KOPT-K1 (cell line): Measurements from ENCODE around the gene CCN6.
"Not testable (repeated sequence)": the region's sequence is repeated elsewhere in the genome, so short reads cannot be mapped to it uniquely, and the experiment has no call there.

Experiments used
- H3K27ac ChIP-seq: fragments of 200-600 bp; sonication (generic); 2 replicates; pipeline ENCODE4 v1.5.1; 2016; ENCODE audit warnings: antibody characterized with exemption, mild to moderate bottlenecking, low read depth, low read length; ENCODE audit not compliant: poor library complexity, severe bottlenecking
- H3K36me3 ChIP-seq: fragments of 200-600 bp; sonication (generic); 2 replicates; pipeline ENCODE4 v1.5.1; 2017; ENCODE audit warnings: antibody characterized with exemption, mild to moderate bottlenecking, low read length, moderate library complexity; ENCODE audit not compliant: insufficient read depth
- H3K9me3 ChIP-seq: fragments of 200-600 bp; sonication (generic); 2 replicates; pipeline ENCODE4 v1.5.1; 2017; ENCODE audit warnings: antibody characterized with exemption, low read length, mild to moderate bottlenecking; ENCODE audit not compliant: insufficient read depth, poor library complexity, severe bottlenecking

CCN6 gene

GRCh38 chr6:112058243-112059032 lies 4.5 kb downstream of the CCN6 start:
- H3K27ac ChIP-seq = no peak overlapping the region
- no peaks in the 10 kb centered on the region for H3K9me3 ChIP-seq
- no peaks in the 10 kb centered on the region for H3K36me3 ChIP-seq

- Histone ChIP-seq H3K9me3 (no peaks in the 10 kb centered on the region), H3K36me3 (no peaks in the 10 kb centered on the region), H3K27ac (no peak overlapping the region)
These were observed 7.7 kb downstream of the CCN6 start for GRCh38 chr6:112061605-112062004.

GRCh38 chr6:112062966-112063365 lies 9.1 kb downstream of the CCN6 start:
- no peaks in the 10 kb centered on the region for H3K36me3 ChIP-seq
- no peaks in the 10 kb centered on the region for H3K9me3 ChIP-seq

GRCh38 chr6:112065426-112065986 lies 11.6 kb downstream of the CCN6 start:
- no peaks in the 10 kb centered on the region for H3K36me3 ChIP-seq
- H3K9me3 ChIP-seq = no peaks in the 10 kb centered on the region
- no peak overlapping the region for H3K27ac ChIP-seq

More at GRCh38 chr6:112062966-112063365, 9.1 kb downstream of the CCN6 start:
- no peak overlapping the region for H3K27ac ChIP-seq

GRCh38 chr6:112066606-112067005 lies 12.7 kb downstream of the CCN6 start:
- Histone ChIP-seq H3K9me3 (no peaks in the 10 kb centered on the region), H3K36me3 (peaks cover 6% of the 10 kb centered on the region), H3K27ac (no peak overlapping the region)

GRCh38 chr6:112081569-112081968 lies 27.7 kb downstream of the CCN6 start:
- Histone ChIP-seq H3K36me3 (peaks cover 8% of the 10 kb centered on the region; the same call in 1 of the 2 replicates), H3K9me3 (no peaks in the 10 kb centered on the region), H3K27ac (no peak overlapping the region)

- H3K36me3 ChIP-seq = 0 out of 2 replicates have a peak, but pooled peaks cover 1% of the 10 kb centered on the region
- H3K9me3 ChIP-seq = no peaks in the 10 kb centered on the region
- H3K27ac ChIP-seq = no peak overlapping the region
These were observed 31.6 kb downstream of the CCN6 start for GRCh38 chr6:112085286-112086065.

GRCh38 chr6:112086744-112087135 lies 32.8 kb downstream of the CCN6 start:
- Histone ChIP-seq H3K36me3 (no peaks in the 10 kb centered on the region), H3K27ac (peak overlapping the region; percentile 53), H3K9me3 (no peaks in the 10 kb centered on the region)

- peak within 1 kb of the TSS; percentile 53 for H3K27ac ChIP-seq
- H3K36me3 ChIP-seq = no peaks in the 10 kb centered on the region
- H3K9me3 ChIP-seq = no peaks in the 10 kb centered on the region
These were observed 33.4 kb downstream of the CCN6 start, which contains the start of the genes FAM229B and TUBE1 for GRCh38 chr6:112087136-112087911. Gene FAM229B, plus strand, starts transcription at chr6:112087591. Its CDS starts 11,693 bp downstream, at chr6:112099284. Gene TUBE1, minus strand, starts transcription at chr6:112087482. Its CDS starts 48 bp downstream, at chr6:112087434.

- Histone ChIP-seq H3K9me3 (no peaks in the 10 kb centered on the region), H3K36me3 (no peaks in the 10 kb centered on the region), H3K27ac (peak overlapping the region; percentile 53)
These were observed 34.0 kb downstream of the CCN6 start for GRCh38 chr6:112087916-112088315.

GRCh38 chr6:112096901-112097300 lies 43.0 kb downstream of the CCN6 start:
- Histone ChIP-seq H3K9me3 (no peaks in the 10 kb centered on the region), H3K36me3 (no peaks in the 10 kb centered on the region), H3K27ac (no peak overlapping the region)

- no peaks in the 10 kb centered on the region for H3K36me3 ChIP-seq
- H3K9me3 ChIP-seq = peaks cover 5% of the 10 kb centered on the region
- no peak overlapping the region for H3K27ac ChIP-seq
These were observed 46.7 kb downstream of the CCN6 start for GRCh38 chr6:112100561-112100960.

- H3K36me3 ChIP-seq, H3K9me3 ChIP-seq: not testable (repeated sequence)
These were observed 52.1 kb downstream of the CCN6 start for GRCh38 chr6:112106026-112106425.

GRCh38 chr6:112106562-112106961 lies 52.7 kb downstream of the CCN6 start:
- Histone ChIP-seq H3K27ac (no peak overlapping the region), H3K9me3 (peaks cover 5% of the 10 kb centered on the region), H3K36me3 (no peaks in the 10 kb centered on the region)

More at GRCh38 chr6:112106026-112106425, 52.1 kb downstream of the CCN6 start:
- not testable (repeated sequence) for H3K27ac ChIP-seq
